ENCODE results near the gene KIF9. TPM values are rescaled to one million over a fixed set of nuclear protein-coding genes. Genes with fewer than 3 reads are reported as not detected.
"Not testable (repeated sequence)": the region's sequence is repeated elsewhere in the genome, so short reads cannot be mapped to it uniquely, and the experiment has no call there.

Gene KIF9
- total RNA-seq, 1 experiment from 2014 or later: 5.1 TPM

- no peak overlapping the region for H3K4me3 ChIP-seq
- H3K27me3 ChIP-seq: no peaks in the 10 kb centered on the region
- H3K36me3 ChIP-seq: no peaks in the 10 kb centered on the region
- no peak for DNase-seq
- no peaks in the 10 kb centered on the region for H3K4me1 ChIP-seq
- no peak overlapping the region for H3K27ac ChIP-seq
- H3K9me3 ChIP-seq (replicated peaks): no peaks in the 10 kb centered on the region
Observed at GRCh38 chr3:47197287-47197686, 85.3 kb downstream of the KIF9 start.

- Histone ChIP-seq H3K27me3 (no peaks in the 10 kb centered on the region), H3K36me3 (no peaks in the 10 kb centered on the region), H3K9me3 (replicated peaks) (no peaks in the 10 kb centered on the region), H3K4me3 (no peak overlapping the region), H3K4me1 (no peaks in the 10 kb centered on the region), H3K27ac (no peak overlapping the region)
- DNase-seq: no peak
Observed at GRCh38 chr3:47194994-47195393, 87.6 kb downstream of the KIF9 start.

- no peak for DNase-seq
- Histone ChIP-seq H3K27me3 (no peaks in the 10 kb centered on the region), H3K27ac (no peak overlapping the region), H3K36me3 (no peaks in the 10 kb centered on the region), H3K4me3 (no peak overlapping the region), H3K4me1 (no peaks in the 10 kb centered on the region), H3K9me3 (replicated peaks) (no peaks in the 10 kb centered on the region)
Observed at GRCh38 chr3:47193871-47194859, 88.4 kb downstream of the KIF9 start.

DNA sequence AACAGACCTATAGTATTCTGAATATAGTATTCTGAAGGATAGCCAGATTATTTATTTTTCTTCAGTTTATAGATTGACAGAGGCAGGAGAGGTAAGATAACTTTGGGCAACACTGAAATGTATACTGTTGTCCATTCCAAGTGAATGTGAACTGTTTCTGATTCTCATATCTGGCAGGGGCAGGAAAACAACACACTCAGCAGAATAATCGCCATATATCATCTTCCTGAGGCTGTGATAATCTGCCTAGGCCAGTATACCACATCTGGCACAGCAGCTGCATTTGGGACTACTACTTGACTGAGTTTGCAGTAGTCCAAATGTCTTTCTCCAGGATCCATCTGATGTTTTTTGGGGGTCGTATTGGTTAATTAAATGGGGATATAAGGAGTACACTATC is 96.3 kb downstream of the KIF9 start:
- H3K36me3 ChIP-seq: no peaks in the 10 kb centered on the region
- H3K4me3 ChIP-seq: no peak overlapping the region
- no peaks in the 10 kb centered on the region for H3K4me1 ChIP-seq
- H3K9me3 ChIP-seq (replicated peaks): no peaks in the 10 kb centered on the region
- no peaks in the 10 kb centered on the region for H3K27me3 ChIP-seq
- no peak for DNase-seq
- H3K27ac ChIP-seq: no peak overlapping the region

DNA sequence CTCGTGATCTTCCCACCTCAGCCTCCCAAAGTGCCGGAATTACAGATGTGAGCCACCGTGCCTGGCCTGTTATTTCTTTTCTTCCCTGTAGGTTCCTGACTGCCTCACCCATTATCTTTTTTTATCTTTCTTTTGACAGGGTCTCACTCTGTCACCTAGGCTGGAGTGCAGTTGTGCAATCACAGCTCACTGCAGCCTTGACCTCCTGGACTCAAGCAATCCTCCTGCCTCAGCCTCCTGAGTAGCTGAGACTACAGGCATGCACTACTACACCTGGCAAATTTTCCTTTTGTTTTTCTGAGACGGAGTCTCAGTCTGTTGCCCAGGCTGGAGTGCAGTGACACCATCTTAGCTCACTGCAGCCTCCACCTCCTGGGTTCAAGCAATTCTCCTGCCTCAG is 100.9 kb downstream of the KIF9 start:
- H3K4me1 ChIP-seq; H3K27me3 ChIP-seq; H3K9me3 ChIP-seq (replicated peaks); H3K36me3 ChIP-seq; H3K4me3 ChIP-seq; DNase-seq; H3K27ac ChIP-seq: not testable (repeated sequence)

- DNase-seq; H3K9me3 ChIP-seq (replicated peaks): not testable (repeated sequence)
Observed at GRCh38 chr3:47180011-47180410, 102.6 kb downstream of the KIF9 start.

More at GRCh38 chr3:47180011-47180410, 102.6 kb downstream of the KIF9 start:
- H3K4me3 ChIP-seq, H3K27me3 ChIP-seq, H3K36me3 ChIP-seq, H3K4me1 ChIP-seq, H3K27ac ChIP-seq: not testable (repeated sequence)

Other genes with a start within 250 kb of the KIF9 start
- gene SETD2, start 118.7 kb downstream of the KIF9 start, total RNA-seq (2014; rRNA removed; shearing (Covaris generic)): 35.3 and 38.5 TPM in 2 replicates
- 11.3 and 11.8 TPM in 2 replicates for gene KLHL18, start 145 bp upstream of the KIF9 start, total RNA-seq (2014; rRNA removed; shearing (Covaris generic))
- gene PTPN23, start 98.2 kb upstream of the KIF9 start, total RNA-seq (2014; rRNA removed; shearing (Covaris generic)): 7.4 and 11.4 TPM in 2 replicates
- gene SCAP, start 193.1 kb upstream of the KIF9 start, total RNA-seq (2014; rRNA removed; shearing (Covaris generic)): 47.5 and 48.4 TPM in 2 replicates
- gene ELP6, start 230.9 kb upstream of the KIF9 start, total RNA-seq (2014; rRNA removed; shearing (Covaris generic)): 36.1 and 41.4 TPM in 2 replicates

Data from SJCRH30 (cell line).